Stimulated activated CD4-positive, alpha-beta T cell treated with anti-CD3 and anti-CD28 coated beads, Interleukin-1b, Interleukin-23, amount 100 ng/mL, for 24 hours (primary cell): ENCODE data around the gene MAPRE2.

ENCODE experiments used
- DNase-seq, 4 experiments: peaks; one replicate each; pipeline ENCODE4 v3.0.0-alpha.2; 2020; ENCODE audit warnings: low read depth in 4 of 4, low spot score in 1 of 4

The MAPRE2 gene

GRCh38 chr18:35174093-35174731 lies 133.0 kb downstream of the MAPRE2 start:
- DNase-seq = no peak

GRCh38 chr18:35174745-35175144 lies 133.5 kb downstream of the MAPRE2 start:
- DNase-seq = no peak

GRCh38 chr18:35176925-35177324 lies 135.7 kb downstream of the MAPRE2 start:
- DNase-seq = no peak

GRCh38 chr18:35178260-35178659 lies 137.0 kb downstream of the MAPRE2 start:
- DNase-seq = no peak

- DNase-seq = no peak
Measured at GRCh38 chr18:35179906-35180305, 138.7 kb downstream of the MAPRE2 start.

GRCh38 chr18:35180455-35180854 lies 139.2 kb downstream of the MAPRE2 start:
- DNase-seq = no peak

GRCh38 chr18:35182151-35182550 lies 140.9 kb downstream of the MAPRE2 start:
- DNase-seq = no peak

- DNase-seq = no peak
Measured at GRCh38 chr18:35183886-35184285, 142.7 kb downstream of the MAPRE2 start.

- DNase-seq = no peak
Measured at GRCh38 chr18:35185771-35186170, 144.6 kb downstream of the MAPRE2 start.

- DNase-seq = no peak
Measured at GRCh38 chr18:35186291-35187034, 145.2 kb downstream of the MAPRE2 start.

GRCh38 chr18:35189510-35189909 lies 148.3 kb downstream of the MAPRE2 start:
- DNase-seq = no peak

GRCh38 chr18:35190948-35191697 lies 149.9 kb downstream of the MAPRE2 start:
- no peak for DNase-seq

- no peak for DNase-seq
Measured at GRCh38 chr18:35191698-35192025, 150.4 kb downstream of the MAPRE2 start.

GRCh38 chr18:35192415-35192814 lies 151.2 kb downstream of the MAPRE2 start:
- no peak for DNase-seq
